BLaER1 (cell line): ENCODE data around the gene RIPOR3.

Source experiments
- H3K27ac ChIP-seq: shearing (Covaris generic); formaldehyde crosslinking; 2 replicates; pipeline ENCODE4 v1.8.1; 2022
- H3K27me3 ChIP-seq: shearing (Covaris generic); formaldehyde crosslinking; 2 replicates; pipeline ENCODE4 v1.8.1; 2022
- H3K36me3 ChIP-seq: shearing (Covaris generic); formaldehyde crosslinking; 2 replicates; pipeline ENCODE4 v1.8.1; 2022
- H3K4me1 ChIP-seq: shearing (Covaris generic); formaldehyde crosslinking; 2 replicates; pipeline ENCODE4 v1.8.1; 2022
- H3K4me2 ChIP-seq: shearing (Covaris generic); formaldehyde crosslinking; 2 replicates; pipeline ENCODE4 v1.8.1; 2022
- H3K4me3 ChIP-seq: shearing (Covaris generic); formaldehyde crosslinking; 2 replicates; pipeline ENCODE4 v1.8.1; 2022
- H3K9ac ChIP-seq: shearing (Covaris generic); formaldehyde crosslinking; 2 replicates; pipeline ENCODE4 v1.8.1; 2022
- H3K9me3 ChIP-seq: shearing (Covaris generic); formaldehyde crosslinking; 2 replicates; pipeline ENCODE4 v1.8.1; 2022
- H4K20me1 ChIP-seq: shearing (Covaris generic); formaldehyde crosslinking; 2 replicates; pipeline ENCODE4 v1.8.1; 2022
- Cebpa-rat ChIP-seq: shearing (Covaris generic); IDR thresholded peaks from 2 replicates; pipeline ENCODE4 v1.8.1; 2022

RIPOR3 gene

GRCh38 chr20:50670126-50670862 lies 21.0 kb downstream of the RIPOR3 start:
- Histone ChIP-seq H3K27ac (no peak overlapping the region), H3K4me3 (no peak overlapping the region), H3K4me2 (no peak overlapping the region), H3K4me1 (peaks cover 44% of the 10 kb centered on the region), H4K20me1 (no peaks in the 10 kb centered on the region), H3K36me3 (no peaks in the 10 kb centered on the region), H3K9me3 (no peaks in the 10 kb centered on the region), H3K27me3 (no peaks in the 10 kb centered on the region), H3K9ac (no peak overlapping the region)
- TF ChIP-seq Cebpa-rat: no peak

- no peak overlapping the region for H3K4me2 ChIP-seq
- H3K4me1 ChIP-seq: peaks cover 59% of the 10 kb centered on the region
- H3K4me3 ChIP-seq: no peak overlapping the region
- no peaks in the 10 kb centered on the region for H3K36me3 ChIP-seq
- H3K27ac ChIP-seq: no peak overlapping the region
- H3K9me3 ChIP-seq: no peaks in the 10 kb centered on the region
- no peak overlapping the region for H3K9ac ChIP-seq
- H4K20me1 ChIP-seq: no peaks in the 10 kb centered on the region
- TF ChIP-seq Cebpa-rat: no peak
- H3K27me3 ChIP-seq: no peaks in the 10 kb centered on the region
These were observed 22.5 kb downstream of the RIPOR3 start for GRCh38 chr20:50668798-50669197.

GRCh38 chr20:50668326-50668725 lies 23.0 kb downstream of the RIPOR3 start:
- no peaks in the 10 kb centered on the region for H3K9me3 ChIP-seq
- H4K20me1 ChIP-seq: no peaks in the 10 kb centered on the region
- H3K4me3 ChIP-seq: no peak overlapping the region
- H3K4me2 ChIP-seq: peak overlapping the region; percentile 21
- no peak for TF ChIP-seq Cebpa-rat
- no peak overlapping the region for H3K27ac ChIP-seq
- H3K27me3 ChIP-seq: no peaks in the 10 kb centered on the region
- H3K9ac ChIP-seq: no peak overlapping the region
- H3K4me1 ChIP-seq: peaks cover 64% of the 10 kb centered on the region
- H3K36me3 ChIP-seq: no peaks in the 10 kb centered on the region

DNA sequence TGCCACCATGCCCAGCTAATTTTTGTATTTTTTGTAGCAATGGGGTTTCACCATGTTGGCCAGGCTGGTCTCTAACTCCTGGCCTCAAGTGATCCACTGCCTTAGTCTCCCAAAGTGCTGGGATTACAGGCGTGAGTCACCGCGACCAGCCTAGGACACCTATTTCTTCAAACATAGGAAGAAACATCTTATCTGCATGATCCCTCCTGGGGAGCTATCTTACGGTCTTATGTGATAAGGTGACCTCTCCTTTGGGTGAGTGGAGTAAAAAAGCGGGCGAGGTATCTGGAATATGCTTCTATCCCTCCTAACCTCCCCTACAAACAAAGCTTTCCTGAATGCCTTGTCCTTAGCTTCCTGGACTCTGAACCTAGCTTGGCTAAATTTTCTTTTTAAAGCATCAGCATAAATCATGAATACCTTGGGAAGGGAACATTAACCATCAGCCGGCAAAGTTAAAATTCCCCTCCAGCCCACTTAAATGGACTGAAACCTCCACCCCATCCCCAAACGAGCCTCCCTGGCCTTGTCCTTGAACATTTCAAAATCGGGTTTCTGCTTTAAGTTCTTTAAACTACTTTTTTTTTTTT lies 24.5 kb downstream of the RIPOR3 start:
- H3K4me1 ChIP-seq: peaks cover 79% of the 10 kb centered on the region
- no peaks in the 10 kb centered on the region for H3K9me3 ChIP-seq
- 0 out of 2 replicates have a peak overlapping the region, but pooled peaks have one; percentile 15 for H3K9ac ChIP-seq
- H3K4me3 ChIP-seq: no peak overlapping the region
- no peak for TF ChIP-seq Cebpa-rat
- H3K27ac ChIP-seq: peak overlapping the region; percentile 60; the same call in 1 of the 2 replicates
- peak overlapping the region; percentile 66 for H3K4me2 ChIP-seq
- no peaks in the 10 kb centered on the region for H3K36me3 ChIP-seq
- no peaks in the 10 kb centered on the region for H4K20me1 ChIP-seq
- no peaks in the 10 kb centered on the region for H3K27me3 ChIP-seq

DNA sequence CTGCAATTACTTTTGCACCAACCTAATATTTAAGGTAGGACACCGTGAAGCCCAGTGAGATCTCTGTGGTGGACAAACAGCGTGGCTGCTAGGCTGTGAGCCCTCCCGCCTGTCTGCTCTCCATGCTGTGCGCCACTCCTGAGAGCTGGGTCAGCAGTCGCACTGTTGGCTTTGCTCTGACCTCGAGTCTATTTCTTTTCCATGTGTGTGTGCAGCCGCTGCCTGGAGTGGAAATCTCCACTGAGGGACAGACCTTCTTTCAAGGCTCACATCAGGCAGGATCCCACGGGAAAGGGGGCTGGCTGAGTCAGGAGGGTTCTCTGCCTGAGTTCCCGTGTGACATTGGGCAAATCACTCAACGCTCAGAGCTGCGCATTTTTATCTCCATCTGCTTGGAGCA lies 27.1 kb downstream of the RIPOR3 start:
- Histone ChIP-seq H3K4me3 (no peak overlapping the region), H3K9ac (peak overlapping the region; percentile 16; the same call in 1 of the 2 replicates), H3K27ac (peak overlapping the region; percentile 75; the same call in 1 of the 2 replicates), H3K9me3 (no peaks in the 10 kb centered on the region), H3K4me2 (peak overlapping the region; percentile 66), H3K4me1 (peaks cover 97% of the 10 kb centered on the region), H3K27me3 (no peaks in the 10 kb centered on the region), H4K20me1 (no peaks in the 10 kb centered on the region), H3K36me3 (no peaks in the 10 kb centered on the region)
- TF ChIP-seq Cebpa-rat: no peak

GRCh38 chr20:50663095-50663821 lies 28.1 kb downstream of the RIPOR3 start:
- Histone ChIP-seq H3K4me3 (no peak overlapping the region), H3K4me1 (peaks cover 97% of the 10 kb centered on the region), H3K27me3 (no peaks in the 10 kb centered on the region), H3K9ac (no peak overlapping the region), H4K20me1 (no peaks in the 10 kb centered on the region), H3K9me3 (no peaks in the 10 kb centered on the region), H3K27ac (no peak overlapping the region), H3K4me2 (peak overlapping the region; percentile 11; the same call in 1 of the 2 replicates), H3K36me3 (no peaks in the 10 kb centered on the region)
- TF ChIP-seq Cebpa-rat: no peak

DNA sequence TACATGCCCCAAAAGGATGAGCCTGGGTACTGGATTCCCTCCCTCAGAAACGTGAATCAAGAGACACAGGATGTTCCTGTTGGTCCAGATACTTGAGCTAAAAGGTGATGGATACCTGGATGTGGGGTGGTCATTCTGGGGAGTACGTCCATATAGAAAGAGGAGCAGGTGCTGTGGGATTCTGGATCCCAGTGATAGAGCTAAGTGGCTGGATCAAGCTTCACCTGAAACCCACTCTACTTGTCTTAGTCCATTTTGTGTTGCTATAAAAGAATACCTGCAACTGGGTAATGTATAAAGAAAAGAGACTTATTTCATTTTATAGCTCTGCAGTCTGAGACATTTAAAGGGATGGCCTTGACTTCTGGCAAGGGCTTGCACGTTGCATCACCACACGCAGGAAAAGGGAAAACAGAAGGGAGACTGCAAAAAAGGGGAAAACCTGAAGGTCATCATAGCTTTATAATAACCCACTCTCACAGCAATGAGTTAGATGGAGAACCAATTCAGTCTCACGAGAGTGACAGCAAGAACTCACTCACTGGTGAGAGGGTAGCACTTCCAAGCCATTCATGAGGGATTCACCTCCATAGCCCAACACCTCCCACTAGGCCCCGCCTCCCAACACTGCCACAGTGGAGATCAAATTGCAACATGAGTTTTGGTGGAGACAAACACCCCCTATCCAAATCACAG lies 31.2 kb downstream of the RIPOR3 start:
- H3K9ac ChIP-seq: no peak overlapping the region
- no peak overlapping the region for H3K4me3 ChIP-seq
- H3K4me2 ChIP-seq: no peak overlapping the region; the same call in 1 of the 2 replicates
- peaks cover 97% of the 10 kb centered on the region for H3K4me1 ChIP-seq
- no peak overlapping the region for H3K27ac ChIP-seq
- H3K36me3 ChIP-seq: no peaks in the 10 kb centered on the region
- no peaks in the 10 kb centered on the region for H3K27me3 ChIP-seq
- no peaks in the 10 kb centered on the region for H3K9me3 ChIP-seq
- H4K20me1 ChIP-seq: no peaks in the 10 kb centered on the region
- no peak for TF ChIP-seq Cebpa-rat

DNA sequence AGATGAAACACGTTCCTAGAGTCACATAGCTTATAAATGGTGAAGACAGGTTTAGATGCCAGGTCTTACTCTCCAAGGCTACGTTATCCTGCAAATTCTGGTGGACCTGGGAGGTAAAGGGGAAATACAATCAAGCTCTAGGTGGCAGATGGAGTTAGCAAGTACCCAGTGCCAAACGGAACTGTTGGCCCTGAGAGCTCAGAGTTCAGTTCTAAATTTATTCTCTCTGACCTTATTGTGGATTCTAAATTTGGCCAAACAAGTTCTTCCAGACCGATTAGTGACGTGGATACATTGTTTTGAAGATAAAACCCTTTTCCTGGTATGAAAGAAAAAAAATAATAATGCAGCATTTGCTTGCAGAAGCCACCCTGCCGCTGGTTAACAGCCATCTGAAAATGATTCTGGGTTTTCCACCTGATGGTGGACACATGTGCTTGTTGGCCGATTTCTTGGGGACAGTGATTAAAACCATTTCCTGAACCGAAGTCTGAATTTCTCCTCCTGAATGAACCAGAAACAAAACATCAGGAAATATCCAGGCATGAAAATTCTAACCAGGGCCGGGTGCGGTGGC lies 32.5 kb downstream of the RIPOR3 start:
- peaks cover 97% of the 10 kb centered on the region for H3K4me1 ChIP-seq
- no peak for TF ChIP-seq Cebpa-rat
- no peaks in the 10 kb centered on the region for H3K27me3 ChIP-seq
- no peaks in the 10 kb centered on the region for H3K9me3 ChIP-seq
- no peaks in the 10 kb centered on the region for H4K20me1 ChIP-seq
- peak overlapping the region; percentile 59 for H3K4me2 ChIP-seq
- H3K27ac ChIP-seq: peak overlapping the region; percentile 33
- no peaks in the 10 kb centered on the region for H3K36me3 ChIP-seq
- no peak overlapping the region for H3K4me3 ChIP-seq
- 0 out of 2 replicates have a peak overlapping the region, but pooled peaks have one; percentile 44 for H3K9ac ChIP-seq

- H3K27ac ChIP-seq: peak overlapping the region; percentile 91
- 0 out of 2 replicates have a peak, but pooled peaks cover 10% of the 10 kb centered on the region for H3K9me3 ChIP-seq
- no peaks in the 10 kb centered on the region for H4K20me1 ChIP-seq
- no peak overlapping the region for H3K4me3 ChIP-seq
- peaks cover 95% of the 10 kb centered on the region for H3K4me1 ChIP-seq
- H3K36me3 ChIP-seq: no peaks in the 10 kb centered on the region
- H3K9ac ChIP-seq: peak overlapping the region; percentile 56; the same call in 1 of the 2 replicates
- peak; percentile 79 for TF ChIP-seq Cebpa-rat
- peak overlapping the region; percentile 76 for H3K4me2 ChIP-seq
- H3K27me3 ChIP-seq: no peaks in the 10 kb centered on the region
These were observed 35.9 kb downstream of the RIPOR3 start for GRCh38 chr20:50655311-50655880.
